ENCODE data around the gene GRHL1.

GRCh38 chr2:9944330-9944758, 7.1 kb upstream of the GRHL1 start:
- no peak for TF ChIP-seq POLR2A (IDR thresholded peaks at IDR 0.05; ENCODE audit: low read length)
- TF ChIP-seq GATA1 (IDR thresholded peaks at IDR 0.05; ENCODE audit: low read depth, low read length), result no peak
